ENCODE measurements around the gene RPS27A.
"Not testable (repeated sequence)": the region's sequence is repeated elsewhere in the genome, so short reads cannot be mapped to it uniquely, and the experiment has no call there.

RPS27A gene

DNA sequence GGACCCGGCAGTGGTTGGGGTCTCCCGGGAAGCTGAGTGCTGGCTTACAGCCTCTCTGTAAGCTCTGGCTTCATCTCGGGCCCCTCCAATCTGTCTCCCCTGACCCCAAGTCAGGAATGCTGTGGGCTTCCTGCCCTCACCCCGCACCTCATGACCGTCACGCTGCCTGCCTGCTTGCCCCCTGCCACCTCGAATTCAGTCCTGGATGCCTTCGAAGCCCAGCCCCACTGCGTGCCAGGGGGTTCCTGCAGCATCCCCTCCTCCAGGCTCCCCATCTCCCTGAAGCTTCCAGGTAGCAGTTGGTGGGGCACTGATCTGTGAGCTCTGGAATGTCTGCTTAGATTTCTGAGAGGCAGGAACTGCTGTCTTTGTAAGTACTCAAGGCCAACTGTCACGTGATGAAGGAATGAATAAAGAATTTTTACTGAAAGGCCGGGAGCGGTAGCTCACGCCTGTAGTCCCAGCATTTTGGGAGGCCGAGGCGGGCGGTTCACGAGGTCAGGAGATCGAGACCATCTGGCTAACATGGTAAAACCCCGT lies 6.9 kb upstream of the RPS27A start:
- no peak overlapping the region for H3K56ac ChIP-seq (ENCODE audit: low read length)
- no CpG with 5 or more reads among the region's 19 CpGs for WGBS (ENCODE audit: extremely low coverage, insufficient coverage, low lambda C conversion rate)
- peaks cover 9% of the 10 kb centered on the region for H3K79me1 ChIP-seq (ENCODE audit: low read length)
- no peak overlapping the region for H2AK5ac ChIP-seq (ENCODE audit: low read length)
- H3K23ac ChIP-seq (ENCODE audit: low read length), result no peak overlapping the region
- no peak overlapping the region for H3K27ac ChIP-seq (ENCODE audit: low read depth, low read length)
- H3K79me2 ChIP-seq (ENCODE audit: control insufficient read depth, insufficient read depth, low read length), result peaks cover 8% of the 10 kb centered on the region
- no peaks in the 10 kb centered on the region for H3K36me3 ChIP-seq (ENCODE audit: control insufficient read depth, insufficient read depth, low read length)
- no peak overlapping the region for H2BK5ac ChIP-seq (ENCODE audit: low read length)
- H3K4me2 ChIP-seq (ENCODE audit: low read length), result no peak overlapping the region
- H4K8ac ChIP-seq (ENCODE audit: low read depth, low read length), result no peak overlapping the region
- no peak overlapping the region for H2BK120ac ChIP-seq (ENCODE audit: low read depth, low read length)
- no peak overlapping the region for H3K9ac ChIP-seq (ENCODE audit: low read length)
- H3K27me3 ChIP-seq (ENCODE audit: insufficient read depth, low read length, poor library complexity), result no peaks in the 10 kb centered on the region
- DNase-seq, result peak; percentile 79
- no peak overlapping the region for H2BK15ac ChIP-seq (replicated peaks; ENCODE audit: low read depth)
- H3K4ac ChIP-seq (ENCODE audit: low read depth, low read length), result no peak overlapping the region
- no peak overlapping the region for H3K4me3 ChIP-seq (ENCODE audit: low read length)
- no peak overlapping the region for H4K5ac ChIP-seq (ENCODE audit: low read length)
- H3K18ac ChIP-seq (ENCODE audit: low read length), result no peak overlapping the region
- no peaks in the 10 kb centered on the region for H3K4me1 ChIP-seq (ENCODE audit: control insufficient read depth, low read depth, low read length)

GRCh38 chr2:55227437-55228225 lies 4.9 kb upstream of the RPS27A start:
- H3K4me1 ChIP-seq (ENCODE audit: control insufficient read depth, low read depth, low read length); H4K8ac ChIP-seq (ENCODE audit: low read depth, low read length); H2AK5ac ChIP-seq (ENCODE audit: low read length); H4K5ac ChIP-seq (ENCODE audit: low read length); H3K4me3 ChIP-seq (ENCODE audit: low read length); H3K56ac ChIP-seq (ENCODE audit: low read length); H3K9ac ChIP-seq (ENCODE audit: low read length); H2BK120ac ChIP-seq (ENCODE audit: low read depth, low read length); H3K4me2 ChIP-seq (ENCODE audit: low read length); H3K27ac ChIP-seq (ENCODE audit: low read depth, low read length); H3K4ac ChIP-seq (ENCODE audit: low read depth, low read length); H2BK15ac ChIP-seq (replicated peaks; ENCODE audit: low read depth); H3K36me3 ChIP-seq (ENCODE audit: control insufficient read depth, insufficient read depth, low read length); H2BK5ac ChIP-seq (ENCODE audit: low read length); DNase-seq; H3K27me3 ChIP-seq (ENCODE audit: insufficient read depth, low read length, poor library complexity); H3K23ac ChIP-seq (ENCODE audit: low read length); H3K18ac ChIP-seq (ENCODE audit: low read length): not testable (repeated sequence)
- Histone ChIP-seq H3K79me2 (ENCODE audit: control insufficient read depth, insufficient read depth, low read length) (peaks cover 12% of the 10 kb centered on the region), H3K79me1 (ENCODE audit: low read length) (peaks cover 12% of the 10 kb centered on the region)
- WGBS (ENCODE audit: extremely low coverage, insufficient coverage, low lambda C conversion rate), result no CpG with 5 or more reads among the region's 7 CpGs

DNA sequence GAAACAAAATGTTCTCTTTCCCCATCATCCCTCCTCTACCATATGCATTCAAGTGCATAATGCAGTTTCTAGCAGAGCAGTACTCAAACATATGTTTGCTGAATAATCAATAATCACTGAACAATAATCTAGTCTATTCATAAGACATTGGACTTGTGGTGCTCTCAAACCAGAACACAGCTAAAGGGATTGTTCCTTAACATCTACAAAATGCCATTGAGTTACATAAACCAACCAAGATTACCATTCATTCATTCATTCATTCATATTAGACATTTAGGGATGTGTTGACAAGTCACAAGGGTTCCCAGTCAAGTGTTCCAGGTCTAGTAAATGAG lies 4.3 kb upstream of the RPS27A start:
- Histone ChIP-seq H3K9ac (ENCODE audit: low read length) (no peak overlapping the region), H3K4me1 (ENCODE audit: control insufficient read depth, low read depth, low read length) (no peaks in the 10 kb centered on the region), H3K4ac (ENCODE audit: low read depth, low read length) (no peak overlapping the region), H4K8ac (ENCODE audit: low read depth, low read length) (no peak overlapping the region), H2BK120ac (ENCODE audit: low read depth, low read length) (no peak overlapping the region), H3K27me3 (ENCODE audit: insufficient read depth, low read length, poor library complexity) (no peaks in the 10 kb centered on the region), H3K56ac (ENCODE audit: low read length) (no peak overlapping the region), H2BK15ac (replicated peaks; ENCODE audit: low read depth) (no peak overlapping the region), H4K5ac (ENCODE audit: low read length) (no peak overlapping the region), H3K4me2 (ENCODE audit: low read length) (no peak overlapping the region), H3K36me3 (ENCODE audit: control insufficient read depth, insufficient read depth, low read length) (no peaks in the 10 kb centered on the region), H3K79me1 (ENCODE audit: low read length) (peaks cover 12% of the 10 kb centered on the region), H2BK5ac (ENCODE audit: low read length) (no peak overlapping the region), H2AK5ac (ENCODE audit: low read length) (no peak overlapping the region), H3K27ac (ENCODE audit: low read depth, low read length) (no peak overlapping the region), H3K4me3 (ENCODE audit: low read length) (no peak overlapping the region), H3K23ac (ENCODE audit: low read length) (no peak overlapping the region), H3K18ac (ENCODE audit: low read length) (no peak overlapping the region), H3K79me2 (ENCODE audit: control insufficient read depth, insufficient read depth, low read length) (peaks cover 17% of the 10 kb centered on the region)
- no peak for DNase-seq

DNA sequence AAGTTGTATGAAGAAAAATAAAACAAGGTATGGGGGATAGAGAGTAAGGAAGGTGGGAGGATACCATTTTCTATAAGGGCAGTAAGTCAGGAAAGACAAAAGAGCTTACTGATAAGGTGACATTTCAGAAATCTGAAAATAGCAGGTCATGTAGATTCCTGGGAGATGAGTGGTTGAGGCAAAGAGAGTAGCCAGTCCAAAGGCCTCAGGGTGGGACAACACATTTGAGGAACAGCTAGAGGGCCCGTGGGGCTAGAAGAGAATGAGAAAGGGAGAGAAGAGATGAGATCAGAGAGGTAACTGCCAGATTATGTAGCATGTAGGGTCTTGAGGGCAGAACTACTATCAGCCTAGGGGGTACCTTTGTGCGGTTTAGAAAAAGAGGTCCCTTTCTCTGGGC lies 3.3 kb upstream of the RPS27A start:
- no peak overlapping the region for H2BK15ac ChIP-seq (replicated peaks; ENCODE audit: low read depth)
- H3K4me3 ChIP-seq (ENCODE audit: low read length), result no peak overlapping the region
- H4K5ac ChIP-seq (ENCODE audit: low read length), result no peak overlapping the region
- peaks cover under 1% of the 10 kb centered on the region for H3K36me3 ChIP-seq (ENCODE audit: control insufficient read depth, insufficient read depth, low read length)
- DNase-seq, result peak; percentile 4
- no peak overlapping the region for H4K8ac ChIP-seq (ENCODE audit: low read depth, low read length)
- peaks cover 28% of the 10 kb centered on the region for H3K79me2 ChIP-seq (ENCODE audit: control insufficient read depth, insufficient read depth, low read length)
- no peak overlapping the region for H3K4me2 ChIP-seq (ENCODE audit: low read length)
- H3K56ac ChIP-seq (ENCODE audit: low read length), result no peak overlapping the region
- H3K27me3 ChIP-seq (ENCODE audit: insufficient read depth, low read length, poor library complexity), result no peaks in the 10 kb centered on the region
- H3K9ac ChIP-seq (ENCODE audit: low read length), result no peak overlapping the region
- no peak overlapping the region for H3K18ac ChIP-seq (ENCODE audit: low read length)
- no peak overlapping the region for H2AK5ac ChIP-seq (ENCODE audit: low read length)
- no peak overlapping the region for H2BK5ac ChIP-seq (ENCODE audit: low read length)
- H3K4ac ChIP-seq (ENCODE audit: low read depth, low read length), result no peak overlapping the region
- H3K27ac ChIP-seq (ENCODE audit: low read depth, low read length), result no peak overlapping the region
- no peaks in the 10 kb centered on the region for H3K4me1 ChIP-seq (ENCODE audit: control insufficient read depth, low read depth, low read length)
- WGBS (ENCODE audit: extremely low coverage, insufficient coverage, low lambda C conversion rate), result no CpG with 5 or more reads among the region's 2 CpGs
- H3K23ac ChIP-seq (ENCODE audit: low read length), result no peak overlapping the region
- peaks cover 12% of the 10 kb centered on the region for H3K79me1 ChIP-seq (ENCODE audit: low read length)
- H2BK120ac ChIP-seq (ENCODE audit: low read depth, low read length), result no peak overlapping the region

DNA sequence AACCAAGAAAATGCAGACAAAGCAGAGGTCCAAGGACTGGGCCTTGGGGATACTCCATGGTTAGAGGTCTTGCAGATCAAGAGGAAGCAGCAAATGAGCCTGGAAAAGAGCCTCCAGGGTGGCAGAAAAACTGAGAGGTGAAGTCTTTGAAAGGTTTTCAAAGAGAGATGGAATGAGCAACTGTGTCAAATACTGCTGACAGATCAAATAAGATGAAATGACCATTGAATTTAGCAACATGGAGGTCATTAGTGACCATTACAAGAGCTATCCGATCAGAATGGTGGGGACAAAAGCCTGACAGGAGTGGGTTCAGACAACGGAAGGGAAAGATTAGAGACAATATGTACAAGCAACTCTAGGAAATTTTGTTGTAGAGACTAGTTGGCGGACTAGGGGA lies 1.9 kb upstream of the RPS27A start:
- H3K27ac ChIP-seq (ENCODE audit: low read depth, low read length), result no peak overlapping the region
- no peak overlapping the region for H4K8ac ChIP-seq (ENCODE audit: low read depth, low read length)
- no CpG with 5 or more reads among the region's 3 CpGs for WGBS (ENCODE audit: extremely low coverage, insufficient coverage, low lambda C conversion rate)

More for the DNA sequence above, 1.9 kb upstream of the RPS27A start:
- no peak overlapping the region for H3K9ac ChIP-seq (ENCODE audit: low read length)
- no peak overlapping the region for H2BK120ac ChIP-seq (ENCODE audit: low read depth, low read length)
- no peak overlapping the region for H3K4me2 ChIP-seq (ENCODE audit: low read length)
- no peak overlapping the region for H2AK5ac ChIP-seq (ENCODE audit: low read length)
- peaks cover 34% of the 10 kb centered on the region for H3K79me2 ChIP-seq (ENCODE audit: control insufficient read depth, insufficient read depth, low read length)
- no peak overlapping the region for H4K5ac ChIP-seq (ENCODE audit: low read length)
- no peak overlapping the region for H2BK15ac ChIP-seq (replicated peaks; ENCODE audit: low read depth)
- no peak overlapping the region for H3K23ac ChIP-seq (ENCODE audit: low read length)
- H2BK5ac ChIP-seq (ENCODE audit: low read length), result no peak overlapping the region
- H3K27me3 ChIP-seq (ENCODE audit: insufficient read depth, low read length, poor library complexity), result no peaks in the 10 kb centered on the region
- no peaks in the 10 kb centered on the region for H3K4me1 ChIP-seq (ENCODE audit: control insufficient read depth, low read depth, low read length)
- peaks cover 8% of the 10 kb centered on the region for H3K36me3 ChIP-seq (ENCODE audit: control insufficient read depth, insufficient read depth, low read length)
- H3K4ac ChIP-seq (ENCODE audit: low read depth, low read length), result no peak overlapping the region
- H3K4me3 ChIP-seq (ENCODE audit: low read length), result no peak overlapping the region
- H3K56ac ChIP-seq (ENCODE audit: low read length), result no peak overlapping the region
- DNase-seq, result no peak
- peaks cover 17% of the 10 kb centered on the region for H3K79me1 ChIP-seq (ENCODE audit: low read length)
- H3K18ac ChIP-seq (ENCODE audit: low read length), result no peak overlapping the region

Data from mesendoderm (in vitro differentiated cells).